Mucosa of rectum (tissue), 2 donors: ENCODE data around the gene COQ10A.
A peak's percentile ranks its signal among the peaks of the same experiment; 100 is the strongest.

ENCODE experiments used
- H3K27ac ChIP-seq, 2 donors: one replicate each; pipeline ENCODE4 v1.7.0; 2013; ENCODE audit warnings: inconsistent platforms in 2 of 2, low read depth in 2 of 2, low read length in 2 of 2
- H3K27me3 ChIP-seq, 2 donors: one replicate each; pipeline ENCODE4 v1.7.0; 2013; ENCODE audit warnings: low read length in 2 of 2; ENCODE audit not compliant: control insufficient read depth in 2 of 2, insufficient read depth in 2 of 2
- H3K36me3 ChIP-seq, 2 donors: one replicate each; pipeline ENCODE4 v1.7.0; 2013; ENCODE audit warnings: low read length in 2 of 2; ENCODE audit not compliant: control insufficient read depth in 2 of 2, insufficient read depth in 2 of 2
- H3K4me1 ChIP-seq, 2 donors: one replicate each; pipeline ENCODE4 v1.7.0; 2013; ENCODE audit warnings: low read length in 2 of 2, mild to moderate bottlenecking in 1 of 2; ENCODE audit not compliant: control insufficient read depth in 2 of 2, insufficient read depth in 2 of 2
- H3K4me3 ChIP-seq, 2 donors: one replicate each; pipeline ENCODE4 v1.7.0; 2013; ENCODE audit warnings: low read length in 2 of 2
- H3K9ac ChIP-seq, 2 donors: one replicate each; pipeline ENCODE4 v1.7.0; 2013; ENCODE audit warnings: low read length in 2 of 2, low read depth in 1 of 2, mild to moderate bottlenecking in 1 of 2
- H3K9me3 ChIP-seq, 2 donors: one replicate each; pipeline ENCODE4 v1.7.0; 2013; ENCODE audit warnings: low read length in 2 of 2; ENCODE audit not compliant: control insufficient read depth in 2 of 2
- donor health status: healthy.
- donor health status: Normal muscosa, but diverticular disease.

COQ10A gene

GRCh38 chr12:56307221-56307965, 40.7 kb downstream of the COQ10A start:
- peaks cover 26 to 30% of the 10 kb centered on the region in 2 donors for H3K36me3 ChIP-seq
- H3K9ac ChIP-seq = no peak overlapping the region
- no peak overlapping the region for H3K27ac ChIP-seq
- H3K27me3 ChIP-seq = no peaks in the 10 kb centered on the region
- no peak overlapping the region for H3K4me3 ChIP-seq
- H3K4me1 ChIP-seq = no peaks in the 10 kb centered on the region
- H3K9me3 ChIP-seq = no peaks in the 10 kb centered on the region

GRCh38 chr12:56308714-56309113, 42.0 kb downstream of the COQ10A start:
- Histone ChIP-seq H3K27ac (no peak overlapping the region), H3K4me3 (no peak overlapping the region), H3K9me3 (no peaks in the 10 kb centered on the region), H3K9ac (no peak overlapping the region), H3K36me3 (peaks cover 26 to 30% of the 10 kb centered on the region in 2 donors), H3K27me3 (no peaks in the 10 kb centered on the region), H3K4me1 (no peaks in the 10 kb centered on the region)

GRCh38 chr12:56311003-56311402, 44.3 kb downstream of the COQ10A start:
- peaks cover 24 to 26% of the 10 kb centered on the region in 2 donors for H3K36me3 ChIP-seq
- no peak overlapping the region for H3K9ac ChIP-seq
- H3K27me3 ChIP-seq = no peaks in the 10 kb centered on the region
- peaks cover 8 to 10% of the 10 kb centered on the region in 2 donors for H3K4me1 ChIP-seq
- no peaks in the 10 kb centered on the region for H3K9me3 ChIP-seq
- H3K4me3 ChIP-seq = no peak overlapping the region
- H3K27ac ChIP-seq = no peak overlapping the region

GRCh38 chr12:56315249-56315621, 48.5 kb downstream of the COQ10A start:
- Histone ChIP-seq H3K9me3 (no peaks in the 10 kb centered on the region), H3K9ac (peak overlapping the region; percentile 85 to 95), H3K27ac (peak overlapping the region; percentile 97 to 98), H3K4me3 (peak overlapping the region; percentile 97 to 99), H3K27me3 (no peaks in the 10 kb centered on the region), H3K4me1 (peaks cover 14 to 15% of the 10 kb centered on the region in 2 donors), H3K36me3 (peaks cover 26 to 31% of the 10 kb centered on the region in 2 donors)

- Histone ChIP-seq H3K4me3 (peak within 1 kb of the TSS; percentile 97 to 99), H3K9me3 (no peaks in the 10 kb centered on the region), H3K36me3 (peaks cover 20 to 25% of the 10 kb centered on the region in 2 donors)
These were observed 49.1 kb downstream of the COQ10A start, which contains the start of gene CNPY2 for GRCh38 chr12:56315622-56316473. CNPY2 (minus strand) TSS chr12:56315988; CDS start chr12:56315217, 771 bp downstream.

GRCh38 chr12:56317675-56318074, 50.9 kb downstream of the COQ10A start:
- Histone ChIP-seq H3K27me3 (no peaks in the 10 kb centered on the region), H3K9ac (no peak overlapping the region), H3K9me3 (no peaks in the 10 kb centered on the region), H3K4me3 (no peak overlapping the region), H3K4me1 (peaks cover 14 to 15% of the 10 kb centered on the region in 2 donors), H3K36me3 (peaks cover 25 to 29% of the 10 kb centered on the region in 2 donors), H3K27ac (no peak overlapping the region)

More at GRCh38 chr12:56315622-56316473, 49.1 kb downstream of the COQ10A start, which contains the start of gene CNPY2:
- H3K27ac ChIP-seq = peak within 1 kb of the TSS; percentile 97 to 98
- peak within 1 kb of the TSS; percentile 85 to 95 for H3K9ac ChIP-seq
- H3K4me1 ChIP-seq = peaks cover 14 to 15% of the 10 kb centered on the region in 2 donors
- no peaks in the 10 kb centered on the region for H3K27me3 ChIP-seq
